GM12878 (cell line): ENCODE measurements around the gene CSK.

ENCODE experiments used
- BACH1 ChIP-seq: fragments of 450-650 bp; IDR thresholded peaks from 2 replicates; pipeline ENCODE4 v1.6.1; 2017; ENCODE audit warnings: mild to moderate bottlenecking, borderline replicate concordance
- DPF2 ChIP-seq: fragments of 450-650 bp; IDR thresholded peaks from 2 replicates; pipeline ENCODE4 v1.6.1; 2017; ENCODE audit warnings: mild to moderate bottlenecking
- FOXK2 ChIP-seq: fragments of 450-650 bp; IDR thresholded peaks from 2 replicates; pipeline ENCODE4 v1.6.1; 2017; ENCODE audit warnings: mild to moderate bottlenecking, moderate library complexity
- SREBF1 ChIP-seq: IDR thresholded peaks from 2 replicates; pipeline ENCODE4 v1.6.1; 2012; ENCODE audit warnings: mild to moderate bottlenecking, low read length
- ZNF384 ChIP-seq: IDR thresholded peaks from 2 replicates; pipeline ENCODE4 v1.6.1; 2012; ENCODE audit warnings: low read depth, mild to moderate bottlenecking, low read length, improper control_type of control experiment, borderline replicate concordance
- TF ChIP-seq, protein P1 (sequence below), 3 experiments: IDR thresholded peaks in 2 of 3; conservative IDR thresholded peaks in 1 of 3; 2 replicates each; pipeline ENCODE4 v1.5.1; 2011; ENCODE audit warnings: low read depth in 3 of 3, low read length in 3 of 3, mild to moderate bottlenecking in 3 of 3, control low read depth in 2 of 3, moderate library complexity in 2 of 3, inconsistent platforms in 1 of 3, mixed read lengths in 1 of 3; ENCODE audit not compliant: control insufficient read depth in 2 of 3, insufficient read depth in 1 of 3; ENCODE audit errors: extremely low read depth in 1 of 3
- TF ChIP-seq, protein P2 (sequence below): fragments of 150-350 bp; IDR thresholded peaks from 2 replicates; pipeline ENCODE4 v1.6.1; 2016; ENCODE audit warnings: low read depth, low read length

DNA sequence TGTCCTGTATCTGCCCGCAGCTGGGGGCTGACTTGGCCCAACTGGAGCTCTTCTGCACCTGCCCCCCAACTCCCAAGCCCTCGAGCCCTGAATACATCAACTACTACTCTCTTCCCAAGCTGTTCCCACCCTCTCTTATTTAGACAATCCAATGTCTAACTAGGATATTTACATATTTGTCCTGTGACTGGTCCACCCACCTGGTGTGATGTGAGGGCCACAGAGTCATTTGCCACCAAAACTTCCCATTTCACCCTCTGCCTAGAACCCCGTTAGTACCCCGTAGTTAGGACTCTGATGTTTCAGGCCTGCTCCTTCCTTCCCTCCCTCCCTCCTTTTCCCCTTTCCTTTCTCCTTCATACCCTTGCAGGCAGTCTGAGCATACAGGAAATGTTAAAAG lies 50.9 kb downstream of the CSK start:
- TF ChIP-seq DPF2 = no peak
- TF ChIP-seq ZNF384 = no peak
- TF ChIP-seq SREBF1 = no peak
- no peak for TF ChIP-seq FOXK2
- TF ChIP-seq, protein P1, sequence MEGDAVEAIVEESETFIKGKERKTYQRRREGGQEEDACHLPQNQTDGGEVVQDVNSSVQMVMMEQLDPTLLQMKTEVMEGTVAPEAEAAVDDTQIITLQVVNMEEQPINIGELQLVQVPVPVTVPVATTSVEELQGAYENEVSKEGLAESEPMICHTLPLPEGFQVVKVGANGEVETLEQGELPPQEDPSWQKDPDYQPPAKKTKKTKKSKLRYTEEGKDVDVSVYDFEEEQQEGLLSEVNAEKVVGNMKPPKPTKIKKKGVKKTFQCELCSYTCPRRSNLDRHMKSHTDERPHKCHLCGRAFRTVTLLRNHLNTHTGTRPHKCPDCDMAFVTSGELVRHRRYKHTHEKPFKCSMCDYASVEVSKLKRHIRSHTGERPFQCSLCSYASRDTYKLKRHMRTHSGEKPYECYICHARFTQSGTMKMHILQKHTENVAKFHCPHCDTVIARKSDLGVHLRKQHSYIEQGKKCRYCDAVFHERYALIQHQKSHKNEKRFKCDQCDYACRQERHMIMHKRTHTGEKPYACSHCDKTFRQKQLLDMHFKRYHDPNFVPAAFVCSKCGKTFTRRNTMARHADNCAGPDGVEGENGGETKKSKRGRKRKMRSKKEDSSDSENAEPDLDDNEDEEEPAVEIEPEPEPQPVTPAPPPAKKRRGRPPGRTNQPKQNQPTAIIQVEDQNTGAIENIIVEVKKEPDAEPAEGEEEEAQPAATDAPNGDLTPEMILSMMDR (IDR thresholded peaks at IDR 0.05 in 2 of 3, conservative IDR thresholded peaks at IDR 0.05 in 1 of 3; ENCODE audit: control insufficient read depth in 2 of 3, extremely low read depth in 1 of 3, insufficient read depth in 1 of 3, low read depth in 3 of 3, low read length in 3 of 3) = no peak
- TF ChIP-seq BACH1 = no peak
- TF ChIP-seq, protein P2, sequence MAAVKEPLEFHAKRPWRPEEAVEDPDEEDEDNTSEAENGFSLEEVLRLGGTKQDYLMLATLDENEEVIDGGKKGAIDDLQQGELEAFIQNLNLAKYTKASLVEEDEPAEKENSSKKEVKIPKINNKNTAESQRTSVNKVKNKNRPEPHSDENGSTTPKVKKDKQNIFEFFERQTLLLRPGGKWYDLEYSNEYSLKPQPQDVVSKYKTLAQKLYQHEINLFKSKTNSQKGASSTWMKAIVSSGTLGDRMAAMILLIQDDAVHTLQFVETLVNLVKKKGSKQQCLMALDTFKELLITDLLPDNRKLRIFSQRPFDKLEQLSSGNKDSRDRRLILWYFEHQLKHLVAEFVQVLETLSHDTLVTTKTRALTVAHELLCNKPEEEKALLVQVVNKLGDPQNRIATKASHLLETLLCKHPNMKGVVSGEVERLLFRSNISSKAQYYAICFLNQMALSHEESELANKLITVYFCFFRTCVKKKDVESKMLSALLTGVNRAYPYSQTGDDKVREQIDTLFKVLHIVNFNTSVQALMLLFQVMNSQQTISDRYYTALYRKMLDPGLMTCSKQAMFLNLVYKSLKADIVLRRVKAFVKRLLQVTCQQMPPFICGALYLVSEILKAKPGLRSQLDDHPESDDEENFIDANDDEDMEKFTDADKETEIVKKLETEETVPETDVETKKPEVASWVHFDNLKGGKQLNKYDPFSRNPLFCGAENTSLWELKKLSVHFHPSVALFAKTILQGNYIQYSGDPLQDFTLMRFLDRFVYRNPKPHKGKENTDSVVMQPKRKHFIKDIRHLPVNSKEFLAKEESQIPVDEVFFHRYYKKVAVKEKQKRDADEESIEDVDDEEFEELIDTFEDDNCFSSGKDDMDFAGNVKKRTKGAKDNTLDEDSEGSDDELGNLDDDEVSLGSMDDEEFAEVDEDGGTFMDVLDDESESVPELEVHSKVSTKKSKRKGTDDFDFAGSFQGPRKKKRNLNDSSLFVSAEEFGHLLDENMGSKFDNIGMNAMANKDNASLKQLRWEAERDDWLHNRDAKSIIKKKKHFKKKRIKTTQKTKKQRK = no peak
